IMR-90 (cell line): Measurements from ENCODE around the gene NCAPH2. TPM values are rescaled to one million over a fixed set of nuclear protein-coding genes. Genes with fewer than 3 reads are reported as not detected.

Experiments used
- ATAC-seq: fragments of 200-7000 bp; cut with Tn5 transposase; 2 replicates; pipeline ENCODE4 v1.9.1; 2020; ENCODE audit warnings: low read depth, mild to moderate bottlenecking, moderate library complexity
- BruUV-seq: library from RNA; stranded (reverse); fragments of 400-500 nt; replicated peaks from 2 replicates; lab custom pipeline; 2021; lab: Mats Ljungman, UMichigan
- CTCF ChIA-PET: fragments of 300-600 bp; formaldehyde crosslinking; extraction: SDS; loops from one replicate; lab custom pipeline; 2021; ENCODE audit warnings: antibody characterized with exemption; lab: Yijun Ruan, JAX
- POLR2A ChIA-PET: fragments of 300-600 bp; sonication (Branson Sonifier 250); formaldehyde crosslinking; loops from one replicate; lab custom pipeline; 2022; ENCODE audit warnings: antibody characterized with exemption; ENCODE audit not compliant: unreplicated experiment; lab: Charles Lee
- DNase-seq: peaks from one replicate; pipeline ENCODE4 v3.0.0; 2013
- H2AFZ ChIP-seq: replicated peaks from 2 replicates; pipeline ENCODE3; 2013; ENCODE audit warnings: low read length, mild to moderate bottlenecking; ENCODE audit not compliant: poor library complexity
- H2AK5ac ChIP-seq: 2 replicates; pipeline ENCODE4 v1.6.1; 2013; ENCODE audit warnings: low read depth, low read length, inconsistent platforms
- H2AK9ac ChIP-seq: replicated peaks from 2 replicates; pipeline ENCODE3; 2013; ENCODE audit warnings: mild to moderate bottlenecking, low read depth, low read length, moderate library complexity; ENCODE audit not compliant: poor library complexity
- H2BK120ac ChIP-seq: 2 replicates; pipeline ENCODE4 v1.6.1; 2013; ENCODE audit warnings: low read depth, low read length, inconsistent platforms
- H2BK15ac ChIP-seq: 3 replicates; pipeline ENCODE4 v1.6.1; 2013; ENCODE audit warnings: low read depth, low read length, inconsistent platforms
- H2BK20ac ChIP-seq: 2 replicates; pipeline ENCODE4 v1.6.1; 2013; ENCODE audit warnings: low read depth, mild to moderate bottlenecking, inconsistent platforms, low read length, moderate library complexity
- H2BK5ac ChIP-seq: 2 replicates; pipeline ENCODE4 v1.6.1; 2013; ENCODE audit warnings: mild to moderate bottlenecking, low read depth, low read length, inconsistent platforms; ENCODE audit not compliant: poor library complexity, severe bottlenecking
- H3K14ac ChIP-seq: replicated peaks from 2 replicates; pipeline ENCODE4 v1.6.1; 2013; ENCODE audit warnings: low read depth, low read length, inconsistent platforms
- H3K18ac ChIP-seq: 2 replicates; pipeline ENCODE4 v1.6.1; 2013; ENCODE audit warnings: low read depth, low read length, control low read depth
- H3K23ac ChIP-seq: 2 replicates; pipeline ENCODE4 v1.6.1; 2013; ENCODE audit warnings: low read depth, low read length, inconsistent platforms
- H3K27ac ChIP-seq: 2 replicates; pipeline ENCODE4 v1.5.1; 2013; ENCODE audit warnings: mild to moderate bottlenecking, control low read depth, low read length; ENCODE audit not compliant: insufficient read depth
- H3K27me3 ChIP-seq: 2 replicates; pipeline ENCODE4 v1.6.1; 2013; ENCODE audit warnings: low read length; ENCODE audit not compliant: control insufficient read depth, insufficient read depth
- H3K36me3 ChIP-seq: 2 replicates; pipeline ENCODE4 v1.6.1; 2013; ENCODE audit warnings: low read length, mixed read lengths; ENCODE audit not compliant: control insufficient read depth, insufficient read depth
- H3K4ac ChIP-seq: 2 replicates; pipeline ENCODE4 v1.6.1; 2013; ENCODE audit warnings: low read depth, low read length, inconsistent platforms
- H3K4me1 ChIP-seq: 2 replicates; pipeline ENCODE4 v1.6.1; 2013; ENCODE audit warnings: low read length, mixed read lengths; ENCODE audit not compliant: control insufficient read depth, insufficient read depth
- H3K4me2 ChIP-seq: 2 replicates; pipeline ENCODE4 v1.6.1; 2013; ENCODE audit warnings: low read depth, mild to moderate bottlenecking, control low read depth, low read length, moderate library complexity
- H3K4me3 ChIP-seq: 2 replicates; pipeline ENCODE4 v1.5.1; 2013; ENCODE audit warnings: low read depth, mild to moderate bottlenecking, control low read depth, low read length, moderate library complexity; ENCODE audit not compliant: insufficient read depth
- H3K56ac ChIP-seq: 2 replicates; pipeline ENCODE4 v1.6.1; 2013; ENCODE audit warnings: low read length, inconsistent platforms; ENCODE audit not compliant: insufficient read depth; ENCODE audit errors: extremely low read depth
- H3K79me1 ChIP-seq, 2 experiments: 2 replicates each; pipeline ENCODE4 v1.6.1; 2013; ENCODE audit warnings: low read length in 2 of 2, inconsistent platforms in 1 of 2, low read depth in 1 of 2
- H3K9ac ChIP-seq: 2 replicates; pipeline ENCODE4 v1.6.1; 2013; ENCODE audit warnings: low read depth, low read length, control low read depth
- H3K9me1 ChIP-seq: 2 replicates; pipeline ENCODE4 v1.6.1; 2013; ENCODE audit warnings: low read length, inconsistent platforms; ENCODE audit not compliant: insufficient read depth
- H3K9me3 ChIP-seq: 2 replicates; pipeline ENCODE4 v1.6.1; 2013; ENCODE audit warnings: low read length; ENCODE audit not compliant: control insufficient read depth, insufficient read depth
- H4K20me1 ChIP-seq: 2 replicates; pipeline ENCODE4 v1.6.1; 2013; ENCODE audit warnings: low read length, inconsistent platforms; ENCODE audit not compliant: insufficient read depth
- H4K5ac ChIP-seq: 2 replicates; pipeline ENCODE4 v1.6.1; 2013; ENCODE audit warnings: mild to moderate bottlenecking, low read depth, low read length, control low read depth
- H4K8ac ChIP-seq, 2 experiments: 2 replicates each; pipeline ENCODE4 v1.6.1; 2013; ENCODE audit warnings: low read depth in 2 of 2, low read length in 2 of 2, control low read depth in 1 of 2, inconsistent platforms in 1 of 2
- H4K91ac ChIP-seq: 2 replicates; pipeline ENCODE4 v1.6.1; 2013; ENCODE audit warnings: low read depth, low read length, inconsistent platforms; ENCODE audit not compliant: insufficient read depth
- FOS ChIP-seq: fragments of 150-350 bp; IDR thresholded peaks from 2 replicates; pipeline ENCODE4 v1.6.1; 2016; ENCODE audit warnings: low read depth, low read length
- MXI1 ChIP-seq: IDR thresholded peaks from 2 replicates; pipeline ENCODE4 v1.6.1; 2012; ENCODE audit warnings: low read depth, mild to moderate bottlenecking, low read length, moderate library complexity, borderline replicate concordance
- NFE2L2 ChIP-seq: fragments of 150-350 bp; IDR thresholded peaks from 2 replicates; pipeline ENCODE4 v1.6.1; 2016; ENCODE audit warnings: low read depth, mild to moderate bottlenecking, low read length
- POLR2A ChIP-seq: IDR thresholded peaks from 2 replicates; pipeline ENCODE4 v1.6.1; 2012; ENCODE audit warnings: mild to moderate bottlenecking, low read depth, low read length
- SMC3 ChIP-seq: fragments of 150-350 bp; IDR thresholded peaks from 2 replicates; pipeline ENCODE4 v1.6.1; 2016; ENCODE audit warnings: low read depth, mild to moderate bottlenecking, antibody characterized with exemption, low read length, moderate library complexity
- WGBS, 2 experiments: methylation state at CpG; one replicate each; pipeline versions ENCODE4 v1.1.5 to v1.1.7; 2013; ENCODE audit warnings: missing lambda C conversion rate in 2 of 2; ENCODE audit not compliant: insufficient read length in 1 of 2; ENCODE audit errors: extremely low coverage in 2 of 2; 5-methylcytosine and 5-hydroxymethylcytosine counted together
- dilution Hi-C: fragments of 300-500 bp; cut with HindIII; formaldehyde crosslinking; loops from one replicate; pipeline ENCODE4 v1.14.3; 2018; ENCODE audit warnings: low sequenced_read_pairs; ENCODE audit not compliant: unreplicated experiment
- in situ Hi-C: fragments of 300-500 bp; cut with MboI; formaldehyde crosslinking; loops from 3 replicates; pipeline ENCODE4 v1.14.3; 2019; ENCODE audit warnings: low sequenced_read_pairs, inconsistent platforms, mixed read lengths
- intact Hi-C: fragments of 100-400 bp; cut with micrococcal nuclease; formaldehyde crosslinking; loops from 2 replicates; pipeline ENCODE4 v1.10.0; 2022
- polyA plus RNA-seq, 3 experiments: library from polyadenylated mRNA; depleted of rRNA; stranded (reverse); fragments of >200 nt; gene quantifications; 2 replicates each; pipeline ENCODE4 v1.2.3, GENCODE V29; 2012; ENCODE audit warnings: low replicate concordance in 1 of 3
- total RNA-seq: library from RNA; depleted of rRNA; stranded (reverse); fragments of >200 nt; gene quantifications from 2 replicates; pipeline ENCODE4 v1.2.3, GENCODE V29; 2012
- TF ChIP-seq, protein P1 (sequence below): fragments of 150-350 bp; IDR thresholded peaks from 2 replicates; pipeline ENCODE4 v1.6.1; 2017; ENCODE audit warnings: mild to moderate bottlenecking, antibody characterized with exemption, low read length, low read depth

The NCAPH2 gene
- total and polyA plus RNA-seq, 2 of the 4 experiments (the other 2 are of a cell fraction), result 30.2 to 38.5 TPM

DNA sequence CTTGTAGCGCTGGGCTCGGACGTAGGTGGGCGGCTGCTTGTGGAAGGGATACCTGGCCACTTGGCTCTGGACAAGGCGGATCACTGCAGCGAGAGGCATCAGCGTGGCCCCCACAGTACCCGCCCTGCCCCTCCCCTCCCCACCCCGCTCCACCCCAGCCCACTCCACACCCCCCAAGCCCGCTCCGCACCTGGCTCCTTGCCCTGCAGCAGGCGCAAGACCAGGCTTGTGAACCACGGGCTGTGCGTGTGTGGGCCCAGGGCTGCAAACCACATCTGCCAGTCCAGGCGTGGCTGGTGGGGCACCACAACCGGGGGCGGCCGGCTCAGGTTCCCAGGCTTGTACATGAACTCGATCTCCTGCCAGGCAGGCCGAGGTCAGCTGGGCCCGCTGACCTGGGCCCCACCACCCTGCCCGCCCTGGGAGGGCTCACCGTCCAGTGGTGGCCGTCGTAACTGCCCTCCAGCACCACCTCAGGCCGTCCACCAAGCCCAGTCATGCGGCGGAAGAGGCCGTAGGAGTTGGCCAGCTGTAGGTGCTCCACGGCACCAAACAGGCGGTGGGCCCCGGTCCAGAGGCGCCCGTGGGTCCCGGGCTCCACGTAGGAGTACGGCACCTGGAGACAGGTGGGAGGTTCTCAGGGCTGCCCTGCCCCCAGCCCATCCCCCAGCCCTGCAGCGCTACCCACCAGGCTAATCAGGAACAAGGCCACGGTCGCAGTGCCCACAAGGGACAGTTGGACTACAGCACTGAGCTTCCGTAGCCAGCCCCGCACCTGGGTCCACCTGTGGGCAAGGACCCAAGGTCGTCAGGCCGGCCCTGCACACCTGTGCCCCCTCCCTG, 3.4 kb upstream of the NCAPH2 start (continued):
- TF ChIP-seq FOS, result no peak

DNA sequence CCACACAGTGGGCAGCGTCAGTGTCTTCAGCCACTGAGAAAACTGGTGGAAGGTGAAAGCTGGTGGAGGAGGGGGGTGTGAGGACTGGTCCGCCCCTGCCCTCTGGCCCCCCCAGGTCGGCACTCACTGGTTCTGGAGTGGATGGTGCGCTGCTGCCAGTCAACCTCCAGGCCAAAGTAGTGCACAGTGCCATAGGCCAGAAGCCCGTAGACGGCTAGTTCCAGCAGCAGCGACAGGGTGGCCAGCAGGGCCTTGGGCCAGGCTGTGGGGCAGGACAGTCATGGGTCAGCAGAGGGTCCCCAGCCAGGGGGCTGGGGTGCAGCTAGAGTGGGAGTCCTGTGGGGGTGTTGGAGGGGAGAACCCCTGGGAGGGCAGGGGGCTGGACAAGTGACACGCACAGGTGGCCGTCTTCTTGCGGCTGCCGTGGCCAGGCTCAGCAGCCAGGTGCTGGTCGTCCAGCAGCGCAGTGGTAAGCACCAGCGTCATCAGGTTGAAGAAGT, 2.7 kb upstream of the NCAPH2 start:
- Histone ChIP-seq H2AK9ac (peak overlapping the region; percentile 26), H3K4me2 (no peak overlapping the region)

More for the DNA sequence above, 2.7 kb upstream of the NCAPH2 start:
- H3K56ac ChIP-seq, result no peak overlapping the region
- no peak overlapping the region for H4K8ac ChIP-seq
- H2BK15ac ChIP-seq, result no peak overlapping the region
- ATAC-seq, result no peak
- no peak for TF ChIP-seq FOS
- no peak for TF ChIP-seq NFE2L2
- TF ChIP-seq, protein P1, sequence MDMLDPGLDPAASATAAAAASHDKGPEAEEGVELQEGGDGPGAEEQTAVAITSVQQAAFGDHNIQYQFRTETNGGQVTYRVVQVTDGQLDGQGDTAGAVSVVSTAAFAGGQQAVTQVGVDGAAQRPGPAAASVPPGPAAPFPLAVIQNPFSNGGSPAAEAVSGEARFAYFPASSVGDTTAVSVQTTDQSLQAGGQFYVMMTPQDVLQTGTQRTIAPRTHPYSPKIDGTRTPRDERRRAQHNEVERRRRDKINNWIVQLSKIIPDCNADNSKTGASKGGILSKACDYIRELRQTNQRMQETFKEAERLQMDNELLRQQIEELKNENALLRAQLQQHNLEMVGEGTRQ, result no peak
- TF ChIP-seq SMC3, result no peak
- no peak for TF ChIP-seq MXI1
- TF ChIP-seq POLR2A, result no peak
- dilution Hi-C loops (no loop called here), in situ Hi-C loops (no loop called here), intact Hi-C loops (no loop called here)
- H2BK5ac ChIP-seq, result no peak overlapping the region
- no peak overlapping the region for H3K27ac ChIP-seq
- H4K91ac ChIP-seq, result no peak overlapping the region
- DNase-seq, result no peak
- H3K9ac ChIP-seq, result no peak overlapping the region
- H3K18ac ChIP-seq, result no peak overlapping the region
- no peaks in the 10 kb centered on the region for H3K9me3 ChIP-seq
- H2AK5ac ChIP-seq, result no peak overlapping the region
- H3K36me3 ChIP-seq, result peaks cover 28% of the 10 kb centered on the region
- H2AFZ ChIP-seq, result no peak overlapping the region
- H3K4me3 ChIP-seq, result no peak overlapping the region
- H3K27me3 ChIP-seq, result no peaks in the 10 kb centered on the region
- H4K20me1 ChIP-seq, result no peaks in the 10 kb centered on the region; the same call in 1 of the 2 replicates
- H3K4ac ChIP-seq, result no peak overlapping the region
- no peak overlapping the region for H2BK120ac ChIP-seq
- H2BK20ac ChIP-seq, result no peak overlapping the region
- ChIA-PET CTCF (no interaction called here), POLR2A (no interaction called here)
- H3K79me1 ChIP-seq, result peaks cover 8 to 49% of the 10 kb centered on the region in 2 experiments
- no peak overlapping the region for H3K14ac ChIP-seq
- TSS peak; percentile 39 for BruUV-seq
- WGBS, 2 experiments, result 93% methylated on average over 12 of the region's 14 CpGs; no CpG with 5 or more reads in 1 of the 2 experiments
- no peak overlapping the region for H4K5ac ChIP-seq
- no peaks in the 10 kb centered on the region for H3K9me1 ChIP-seq
- no peak overlapping the region for H3K23ac ChIP-seq
- peaks cover 4% of the 10 kb centered on the region for H3K4me1 ChIP-seq
